ENCODE results near the gene NOL4L.
A peak's percentile ranks its signal among the peaks of the same experiment; 100 is the strongest.
"Not testable (repeated sequence)": the region's sequence is repeated elsewhere in the genome, so short reads cannot be mapped to it uniquely, and the experiment has no call there.

The NOL4L gene

DNA sequence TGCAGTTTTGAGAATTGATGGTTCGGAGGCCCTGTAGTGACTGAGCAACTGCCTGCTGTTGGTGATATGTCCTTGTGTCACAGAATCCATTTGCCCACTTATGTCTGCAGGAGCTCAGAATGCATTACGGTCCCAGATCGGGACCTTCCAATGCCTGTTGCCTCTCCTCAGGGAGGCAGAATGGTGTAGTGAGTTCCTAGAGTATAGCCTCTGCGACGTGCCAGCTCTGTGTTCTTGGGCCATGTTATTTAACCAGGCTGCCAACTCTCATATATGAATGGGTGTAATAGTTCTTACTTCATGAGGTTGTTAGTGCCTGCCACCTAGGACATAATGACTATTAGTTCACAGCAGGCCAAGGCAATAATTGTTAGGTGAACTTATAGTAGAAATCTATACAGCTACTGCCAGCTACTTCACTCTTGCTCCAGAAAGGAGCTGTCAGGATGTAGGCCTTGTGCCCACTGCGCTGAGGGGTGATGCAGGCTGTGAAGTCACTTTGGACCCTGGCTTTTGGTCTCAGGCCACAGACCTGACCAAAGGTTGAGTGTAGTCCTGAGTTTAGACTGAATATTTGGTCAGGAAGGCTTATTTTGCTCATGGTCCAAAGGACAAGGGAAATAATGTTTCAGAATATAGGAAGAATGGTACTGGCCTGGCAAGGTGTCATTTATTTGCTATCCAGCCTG, 144.9 kb downstream of the NOL4L start:
- no peak for DNase-seq

DNA sequence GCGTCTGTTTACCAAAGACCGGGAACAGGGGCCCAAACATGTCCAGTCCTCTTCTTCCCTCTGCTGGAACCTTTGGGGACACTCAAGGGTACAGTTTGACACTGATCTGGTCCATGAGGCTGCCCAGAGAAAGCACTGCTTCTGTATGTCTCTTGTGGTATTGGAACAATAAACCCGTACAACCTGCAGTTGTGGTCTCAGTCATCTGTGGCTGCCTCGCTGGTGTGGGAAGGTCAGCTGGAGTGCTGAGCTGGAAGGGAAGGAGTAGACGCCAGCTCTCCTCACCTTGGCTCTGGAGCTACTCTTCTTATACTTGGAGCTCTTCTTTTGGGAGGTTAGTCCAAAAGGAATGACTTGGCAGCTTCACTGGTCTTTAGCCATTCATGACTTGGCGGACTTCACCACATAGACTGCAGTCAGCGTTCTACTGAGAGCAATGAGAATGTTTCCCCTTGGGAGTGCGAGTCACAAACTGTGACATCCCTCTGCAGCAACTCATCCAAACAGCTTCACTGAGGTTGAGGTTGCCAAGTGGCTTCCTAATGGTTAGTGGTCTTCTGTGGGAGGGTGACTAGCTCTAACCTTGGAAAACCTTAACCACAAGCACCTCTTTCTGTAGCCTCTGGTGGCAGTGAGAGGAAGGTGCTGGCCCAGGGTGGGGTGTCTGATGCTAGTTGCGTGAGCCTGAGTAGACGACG, 145.9 kb downstream of the NOL4L start:
- peak; percentile 66 for DNase-seq

GRCh38 chr20:32438331-32438858, 146.7 kb downstream of the NOL4L start:
- no peak for DNase-seq

DNA sequence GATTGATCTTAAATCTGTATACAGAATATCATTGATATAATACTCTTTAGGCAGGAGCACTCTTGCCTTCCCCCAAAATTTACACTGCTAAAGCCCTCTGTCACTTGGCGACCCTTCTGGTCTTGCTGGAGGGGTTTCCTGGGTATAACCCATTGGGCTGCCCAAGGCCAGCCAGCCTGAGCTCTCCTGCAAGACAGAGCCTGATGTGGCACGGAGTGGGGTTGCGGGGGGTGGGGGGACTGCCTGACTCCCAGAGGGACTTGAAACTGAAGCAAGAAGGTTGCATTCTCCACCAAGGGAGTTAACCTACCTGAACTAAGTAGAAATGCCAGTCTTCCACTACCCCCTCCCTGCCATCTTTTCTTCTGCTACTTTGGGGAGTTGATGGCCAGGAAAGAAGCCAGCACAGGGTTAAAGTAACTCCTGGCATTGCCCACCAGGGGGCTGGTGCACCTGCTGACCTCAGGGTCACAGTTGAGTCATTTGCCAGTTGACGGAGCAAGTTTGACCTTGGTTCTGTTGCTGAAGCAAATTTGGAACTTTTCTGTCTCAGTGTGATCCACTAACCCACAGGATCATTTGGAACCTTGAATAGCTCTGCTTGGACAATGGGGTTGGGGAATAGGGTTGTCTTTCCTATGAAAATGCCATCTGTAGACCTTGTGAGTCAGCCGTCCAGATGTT, 147.6 kb downstream of the NOL4L start:
- DNase-seq = no peak

- no peak for DNase-seq
These were observed 148.2 kb downstream of the NOL4L start for GRCh38 chr20:32436968-32437367.

DNA sequence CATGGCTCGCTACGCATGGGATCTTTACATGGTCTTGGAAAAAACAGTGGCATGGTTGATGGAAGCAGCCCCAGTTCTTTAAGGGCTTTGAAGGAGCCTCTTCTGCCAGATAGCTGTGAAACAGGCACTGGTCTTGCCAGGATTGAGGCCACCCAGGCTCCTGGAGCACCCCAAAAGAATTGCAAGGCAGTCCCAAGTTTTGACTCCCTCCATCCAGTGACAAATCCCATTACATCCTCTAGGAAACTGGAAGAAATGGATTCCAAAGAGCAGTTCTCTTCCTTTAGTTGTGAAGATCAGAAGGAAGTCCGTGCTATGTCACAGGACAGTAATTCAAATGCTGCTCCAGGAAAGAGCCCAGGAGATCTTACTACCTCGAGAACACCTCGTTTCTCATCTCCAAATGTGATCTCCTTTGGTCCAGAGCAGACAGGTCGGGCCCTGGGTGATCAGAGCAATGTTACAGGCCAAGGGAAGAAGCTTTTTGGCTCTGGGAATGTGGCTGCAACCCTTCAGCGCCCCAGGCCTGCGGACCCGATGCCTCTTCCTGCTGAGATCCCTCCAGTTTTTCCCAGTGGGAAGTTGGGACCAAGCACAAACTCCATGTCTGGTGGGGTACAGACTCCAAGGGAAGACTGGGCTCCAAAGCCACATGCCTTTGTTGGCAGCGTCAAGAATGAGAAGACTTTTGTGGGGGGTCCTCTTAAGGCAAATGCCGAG, 148.8 kb downstream of the NOL4L start:
- DNase-seq = no peak

DNA sequence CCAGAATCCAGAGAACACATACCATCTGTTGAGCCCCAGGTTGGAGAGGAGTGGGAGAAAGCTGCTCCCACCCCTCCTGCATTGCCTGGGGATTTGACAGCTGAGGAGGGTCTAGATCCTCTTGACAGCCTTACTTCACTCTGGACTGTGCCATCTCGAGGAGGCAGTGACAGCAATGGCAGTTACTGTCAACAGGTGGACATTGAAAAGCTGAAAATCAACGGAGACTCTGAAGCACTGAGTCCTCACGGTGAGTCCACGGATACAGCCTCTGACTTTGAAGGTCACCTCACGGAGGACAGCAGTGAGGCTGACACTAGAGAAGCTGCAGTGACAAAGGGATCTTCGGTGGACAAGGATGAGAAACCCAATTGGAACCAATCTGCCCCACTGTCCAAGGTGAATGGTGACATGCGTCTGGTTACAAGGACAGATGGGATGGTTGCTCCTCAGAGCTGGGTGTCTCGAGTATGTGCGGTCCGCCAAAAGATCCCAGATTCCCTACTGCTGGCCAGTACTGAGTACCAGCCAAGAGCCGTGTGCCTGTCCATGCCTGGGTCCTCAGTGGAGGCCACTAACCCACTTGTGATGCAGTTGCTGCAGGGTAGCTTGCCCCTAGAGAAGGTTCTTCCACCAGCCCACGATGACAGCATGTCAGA, 149.6 kb downstream of the NOL4L start:
- no peak for DNase-seq

GRCh38 chr20:32434434-32434833, 150.7 kb downstream of the NOL4L start:
- DNase-seq = no peak

DNA sequence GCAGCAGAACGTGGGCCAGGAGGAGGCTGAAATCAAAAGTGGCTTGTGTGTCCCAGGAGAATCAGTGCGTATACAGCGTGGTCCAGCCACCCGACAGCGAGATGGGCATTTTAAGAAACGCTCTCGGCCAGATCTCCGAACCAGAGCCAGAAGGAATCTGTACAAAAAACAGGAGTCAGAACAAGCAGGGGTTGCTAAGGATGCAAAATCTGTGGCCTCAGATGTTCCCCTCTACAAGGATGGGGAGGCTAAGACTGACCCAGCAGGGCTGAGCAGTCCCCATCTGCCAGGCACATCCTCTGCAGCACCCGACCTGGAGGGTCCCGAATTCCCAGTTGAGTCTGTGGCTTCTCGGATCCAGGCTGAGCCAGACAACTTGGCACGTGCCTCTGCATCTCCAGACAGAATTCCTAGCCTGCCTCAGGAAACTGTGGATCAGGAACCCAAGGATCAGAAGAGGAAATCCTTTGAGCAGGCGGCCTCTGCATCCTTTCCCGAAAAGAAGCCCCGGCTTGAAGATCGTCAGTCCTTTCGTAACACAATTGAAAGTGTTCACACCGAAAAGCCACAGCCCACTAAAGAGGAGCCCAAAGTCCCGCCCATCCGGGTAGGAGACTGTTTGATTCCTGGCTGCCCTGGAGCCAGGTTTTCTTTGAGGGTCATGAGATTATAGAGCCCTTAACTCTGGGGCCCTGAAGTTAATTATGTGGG, 151.7 kb downstream of the NOL4L start:
- DNase-seq = no peak

GRCh38 chr20:32432277-32432676, 152.9 kb downstream of the NOL4L start:
- DNase-seq = no peak

GRCh38 chr20:32431457-32431856, 153.7 kb downstream of the NOL4L start:
- no peak for DNase-seq

- DNase-seq = no peak
These were observed 155.3 kb downstream of the NOL4L start for GRCh38 chr20:32429745-32430360.

- no peak for DNase-seq
These were observed 155.8 kb downstream of the NOL4L start for GRCh38 chr20:32429343-32429742.

DNA sequence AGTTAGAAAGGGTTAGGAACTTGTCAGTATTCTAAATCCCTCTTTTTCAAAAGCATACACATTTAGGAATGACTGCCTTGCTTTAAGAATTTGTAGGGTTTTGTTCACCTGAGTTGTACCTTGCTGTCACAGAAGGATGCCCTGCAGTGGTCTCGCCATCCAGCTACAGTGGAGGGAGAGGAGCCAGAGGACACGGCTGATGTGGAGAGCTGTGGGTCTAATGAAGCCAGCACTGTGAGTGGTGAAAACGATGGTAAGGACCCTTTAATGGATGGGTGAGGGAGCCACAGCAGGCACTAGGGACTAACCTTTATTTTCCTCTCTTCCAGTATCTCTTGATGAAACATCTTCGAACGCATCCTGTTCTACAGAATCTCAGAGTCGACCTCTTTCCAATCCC, 157.1 kb downstream of the NOL4L start:
- DNase-seq = no peak

- DNase-seq = no peak
These were observed 163.8 kb downstream of the NOL4L start for GRCh38 chr20:32421290-32421689.

DNA sequence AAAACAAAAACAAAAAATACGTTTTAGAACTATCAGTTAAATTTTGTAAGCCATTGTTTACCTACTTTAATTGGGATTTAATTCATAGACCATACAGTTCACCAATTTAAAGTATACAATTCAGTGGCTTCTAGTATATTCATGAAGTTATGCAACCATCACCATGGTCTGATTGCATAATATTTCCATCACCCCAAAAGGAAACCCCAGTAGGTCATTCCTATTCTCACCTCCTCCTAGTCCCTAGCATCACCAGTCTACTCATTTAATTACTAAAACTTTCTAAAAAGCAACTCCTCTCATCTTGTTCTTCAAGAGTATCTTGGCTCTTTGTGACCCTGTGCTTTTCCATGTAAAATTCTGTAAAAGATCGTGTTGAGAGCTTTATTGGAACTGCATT, 166.8 kb downstream of the NOL4L start:
- peak; percentile 40 for DNase-seq

DNA sequence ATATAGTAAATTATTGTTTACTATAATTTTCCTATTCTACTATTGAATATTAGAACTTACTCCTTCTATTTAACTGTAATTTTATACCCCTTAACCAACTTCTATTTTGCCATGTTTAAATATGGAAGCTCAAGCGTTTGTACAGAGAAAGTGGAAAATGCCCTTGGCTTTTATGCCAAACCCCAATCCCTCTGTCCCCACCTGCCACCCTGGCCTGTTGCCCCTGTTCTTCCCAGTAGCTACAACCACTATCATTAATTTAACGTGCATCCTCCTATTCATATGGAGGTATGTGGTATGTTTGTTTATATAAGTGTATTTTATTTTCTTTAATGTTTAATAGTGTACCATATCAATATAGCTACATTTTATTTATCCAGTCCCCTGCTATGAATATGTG, 168.9 kb downstream of the NOL4L start:
- no peak for DNase-seq

DNA sequence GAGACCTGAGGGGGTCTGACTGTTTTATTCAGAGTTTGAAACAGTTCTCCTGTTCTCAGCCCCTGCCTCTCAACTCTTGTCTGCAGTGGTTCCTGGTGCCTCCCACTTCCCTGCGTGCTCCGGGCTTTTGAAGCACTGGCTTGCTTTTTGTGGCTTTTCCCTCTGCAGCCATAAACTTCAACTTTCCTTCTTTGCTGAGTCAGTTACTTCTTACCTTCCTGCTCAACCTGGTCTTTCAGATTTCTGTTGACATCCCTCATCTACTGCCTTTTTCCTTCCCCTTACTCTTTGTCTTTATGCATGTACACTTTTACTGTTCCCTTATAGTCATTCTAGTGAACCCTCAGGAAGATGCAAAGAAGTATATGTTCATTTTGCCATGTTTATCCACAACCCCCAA, 169.6 kb downstream of the NOL4L start:
- no peak for DNase-seq

- peak; percentile 78 for DNase-seq
These were observed 173.0 kb downstream of the NOL4L start for GRCh38 chr20:32411955-32412706.

DNA sequence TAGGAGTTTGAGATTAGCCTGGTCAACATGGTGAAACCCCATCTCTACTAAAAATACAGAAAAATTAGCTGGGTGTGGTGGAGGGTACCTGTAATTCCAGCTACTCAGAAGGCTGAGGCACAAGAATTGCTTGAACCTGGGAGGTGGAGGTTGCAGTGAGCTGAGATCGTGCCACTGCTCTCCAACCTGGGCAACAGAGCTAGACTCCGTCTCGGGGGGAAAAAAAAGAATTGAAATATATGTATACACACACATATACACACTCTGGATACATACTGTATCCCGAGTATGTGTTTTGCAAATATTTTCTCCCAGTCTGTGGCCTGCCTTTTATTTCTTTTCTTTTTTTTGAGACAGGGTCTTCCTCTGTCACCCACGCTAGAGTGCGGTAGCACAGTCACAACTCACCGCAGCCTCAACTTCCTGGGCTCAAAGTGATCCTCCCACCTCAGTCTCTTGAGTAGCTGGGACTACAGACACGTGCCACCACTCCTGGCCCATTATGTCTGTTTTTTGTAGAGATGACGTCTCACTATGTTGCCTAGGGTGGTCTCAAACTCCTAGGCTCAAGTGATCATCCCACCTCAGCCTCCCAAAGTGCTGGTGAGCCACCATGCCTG, 177.9 kb downstream of the NOL4L start:
- not testable (repeated sequence) for DNase-seq

Data from MV-4-11 (cell line).